Fibroblast of skin of left quadriceps (primary cell): ENCODE data around the gene GGCX.
A peak's percentile ranks its signal among the peaks of the same experiment; 100 is the strongest.
"Not testable (repeated sequence)": the region's sequence is repeated elsewhere in the genome, so short reads cannot be mapped to it uniquely, and the experiment has no call there.

ENCODE experiments used
- DNase-seq, 2 experiments: peaks; one replicate each; pipeline ENCODE4 v3.0.0-alpha.2; 2013; ENCODE audit warnings: low read depth in 2 of 2

The GGCX gene

DNA sequence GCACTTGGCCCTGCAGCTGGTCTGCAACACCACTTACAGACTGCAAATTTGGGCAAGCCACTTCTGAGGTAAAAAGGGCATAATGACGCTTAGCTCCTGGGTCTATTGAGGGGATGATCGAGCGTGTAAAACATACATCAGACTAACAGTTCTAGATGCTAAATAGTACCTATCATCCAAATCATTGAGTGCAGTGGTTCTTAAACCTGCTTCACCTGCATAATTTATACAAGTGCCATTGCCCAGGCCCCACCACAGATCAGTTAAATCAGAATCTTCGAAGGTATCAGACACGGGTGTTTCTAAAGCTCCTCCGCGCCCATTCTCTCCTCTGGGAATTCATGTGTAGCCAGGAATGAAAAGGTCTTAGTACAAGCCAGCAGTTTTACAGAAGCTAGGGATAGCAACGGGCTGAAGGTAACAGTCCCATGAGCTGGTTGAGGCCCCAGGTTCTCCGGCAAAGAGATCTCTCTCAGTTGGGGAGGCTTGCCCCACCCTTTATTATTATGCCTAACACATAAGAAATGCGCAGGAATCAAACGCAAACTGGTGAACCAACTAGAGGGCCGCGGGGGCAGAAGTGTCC is 33.5 kb upstream of the GGCX start:
- no peak for DNase-seq

DNA sequence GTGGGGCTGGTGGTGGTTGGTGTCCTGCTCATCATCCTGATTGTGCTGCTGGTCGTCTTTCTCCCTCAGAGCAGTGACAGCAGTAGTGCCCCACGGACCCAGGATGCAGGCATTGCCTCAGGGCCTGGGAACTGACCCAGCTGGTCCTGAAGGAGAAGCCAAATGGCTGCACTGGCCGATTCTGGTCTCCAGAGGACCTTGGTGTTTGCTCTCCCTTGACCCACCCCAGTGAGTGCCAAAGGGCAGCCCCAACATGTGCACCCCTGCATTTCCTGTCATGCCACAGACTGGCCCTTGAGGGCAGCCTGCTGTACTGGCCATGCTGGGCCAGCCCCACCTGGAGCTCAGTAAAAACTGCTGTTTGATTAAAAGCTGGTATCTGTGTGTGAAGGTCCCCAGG is 31.7 kb upstream of the GGCX start:
- no peak for DNase-seq

DNA sequence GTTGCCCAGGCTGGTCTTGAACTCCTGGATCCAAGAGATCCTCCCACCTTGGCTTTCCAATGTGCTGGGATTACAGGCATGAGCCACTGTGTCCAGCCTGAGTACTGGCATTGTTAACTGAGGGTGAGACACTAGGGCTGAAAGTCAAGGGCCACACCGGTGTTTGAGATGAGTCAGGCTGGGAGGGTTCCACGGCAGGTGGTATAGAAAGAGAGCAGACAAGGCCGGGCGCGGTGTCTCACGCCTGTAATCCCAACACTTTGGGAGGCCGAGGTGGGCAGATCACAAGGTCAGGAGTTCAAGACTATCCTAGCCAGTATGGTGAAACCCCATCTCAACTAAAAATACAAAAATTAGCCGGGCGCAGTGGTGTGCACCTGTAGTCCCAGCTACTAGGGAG is 31.0 kb upstream of the GGCX start:
- not testable (repeated sequence) for DNase-seq

DNA sequence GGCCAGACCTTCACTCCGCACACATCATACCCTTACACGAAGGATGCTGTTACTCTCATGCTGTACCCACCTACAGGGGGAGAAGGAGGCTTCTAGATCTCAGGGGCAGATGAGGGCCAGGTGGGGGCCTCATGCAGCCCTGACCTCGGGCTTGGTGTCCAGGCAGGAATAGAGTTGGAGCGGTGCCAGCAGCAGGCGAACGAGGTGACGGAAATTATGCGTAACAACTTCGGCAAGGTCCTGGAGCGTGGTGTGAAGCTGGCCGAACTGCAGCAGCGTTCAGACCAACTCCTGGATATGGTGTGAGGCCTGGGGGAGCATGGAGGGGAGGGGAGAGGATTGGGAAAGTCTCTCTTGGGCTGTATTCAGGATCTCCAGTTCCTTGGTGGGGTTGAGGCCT is 30.3 kb upstream of the GGCX start:
- no peak for DNase-seq

DNA sequence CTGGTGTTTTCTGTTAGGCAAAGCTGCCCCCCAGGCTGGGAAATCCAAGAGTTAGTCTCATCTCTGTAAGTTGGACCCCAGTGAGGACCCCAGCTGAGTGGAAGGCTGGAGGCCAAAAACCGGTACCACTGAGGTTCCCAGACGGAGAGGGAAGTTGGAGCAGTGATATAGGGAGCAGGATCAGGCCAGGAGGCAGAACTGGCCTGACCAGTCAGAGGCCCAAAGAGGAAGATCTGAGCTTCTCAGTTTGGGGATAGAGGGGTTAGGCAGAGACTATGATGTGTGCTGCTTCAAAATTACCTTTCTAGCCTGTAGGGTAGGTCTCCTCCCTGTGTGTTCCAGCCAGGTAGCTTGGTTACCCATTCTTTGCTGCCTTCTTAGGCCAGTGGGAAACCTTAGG is 29.7 kb upstream of the GGCX start:
- no peak for DNase-seq

DNA sequence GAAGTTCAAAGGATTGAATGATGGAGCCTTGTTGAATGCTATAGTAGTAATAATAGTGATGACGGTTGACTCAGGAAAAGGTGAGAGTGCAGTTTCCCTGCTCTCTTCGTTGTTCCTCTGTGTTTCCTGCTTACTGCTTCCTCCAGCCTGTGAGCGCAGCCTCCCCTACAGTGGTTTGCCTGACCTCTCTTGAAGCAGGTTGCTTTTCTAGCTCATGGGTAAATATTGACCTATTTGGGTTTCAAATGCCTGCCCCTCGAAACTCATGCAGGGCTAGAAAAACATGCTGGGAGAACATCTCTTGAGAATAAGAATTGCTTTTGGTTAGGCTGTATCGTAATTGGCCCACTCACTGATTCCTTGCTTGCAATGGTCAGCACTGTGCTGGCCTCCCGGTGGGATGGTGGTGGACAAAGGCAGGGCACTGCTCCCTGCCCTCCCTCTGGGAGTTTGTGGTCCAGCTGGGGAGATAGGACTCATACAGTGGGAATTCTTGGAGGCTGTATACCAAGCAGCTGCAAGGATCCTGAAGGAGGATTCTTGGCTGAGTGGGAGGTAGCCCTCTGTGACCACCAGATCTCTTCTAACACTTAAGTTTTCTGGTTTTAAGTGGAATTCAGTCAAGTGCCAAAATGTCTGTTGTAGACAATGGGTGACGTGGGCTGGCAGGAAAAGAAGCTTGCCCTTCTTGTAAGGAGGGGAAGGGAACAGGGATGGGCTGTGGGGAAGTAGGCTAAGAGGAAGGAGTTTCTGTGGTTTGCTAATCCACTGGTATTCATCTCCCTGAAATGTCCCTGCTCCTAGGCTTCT is 28.9 kb upstream of the GGCX start:
- peak; percentile 45 to 47 for DNase-seq

DNA sequence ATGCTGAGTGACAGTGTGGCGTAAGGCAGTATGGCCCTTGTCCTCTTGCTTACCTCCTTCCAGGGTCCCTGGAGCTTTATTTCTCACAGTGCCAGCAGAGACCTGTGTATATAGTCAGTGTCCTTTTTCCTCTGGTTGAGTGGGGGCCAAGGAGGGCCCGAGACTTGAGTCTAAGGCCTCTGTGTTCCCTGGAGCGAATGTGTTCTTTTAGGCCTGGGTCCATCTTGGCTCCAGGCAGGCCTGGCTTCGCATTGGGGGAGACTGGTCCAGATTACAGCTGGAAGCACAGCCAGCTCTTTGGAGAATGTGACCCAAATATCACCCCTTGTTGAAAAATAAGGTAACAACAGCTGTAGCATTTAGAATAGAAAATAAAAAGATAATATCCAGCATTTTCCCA is 27.9 kb upstream of the GGCX start:
- DNase-seq: no peak

DNA sequence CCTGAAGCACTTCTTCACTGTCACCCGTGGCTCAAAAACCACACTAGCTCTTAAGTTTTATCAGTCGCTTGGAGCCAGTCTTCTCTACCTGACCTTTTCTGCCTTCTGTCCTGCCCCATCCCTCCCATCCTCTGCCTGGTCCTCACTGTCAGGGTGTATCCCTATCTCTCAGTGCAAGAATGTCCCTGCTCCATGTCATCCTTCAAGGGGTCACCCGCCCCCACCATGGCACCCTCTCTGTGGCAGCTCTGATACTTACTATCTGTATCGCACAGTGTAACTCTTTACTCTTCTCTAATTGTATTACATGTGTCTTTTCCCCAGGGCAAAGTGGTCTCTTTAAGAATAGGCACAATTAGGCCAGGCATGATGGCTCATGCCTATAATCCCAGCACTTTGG is 27.4 kb upstream of the GGCX start:
- DNase-seq: no peak

DNA sequence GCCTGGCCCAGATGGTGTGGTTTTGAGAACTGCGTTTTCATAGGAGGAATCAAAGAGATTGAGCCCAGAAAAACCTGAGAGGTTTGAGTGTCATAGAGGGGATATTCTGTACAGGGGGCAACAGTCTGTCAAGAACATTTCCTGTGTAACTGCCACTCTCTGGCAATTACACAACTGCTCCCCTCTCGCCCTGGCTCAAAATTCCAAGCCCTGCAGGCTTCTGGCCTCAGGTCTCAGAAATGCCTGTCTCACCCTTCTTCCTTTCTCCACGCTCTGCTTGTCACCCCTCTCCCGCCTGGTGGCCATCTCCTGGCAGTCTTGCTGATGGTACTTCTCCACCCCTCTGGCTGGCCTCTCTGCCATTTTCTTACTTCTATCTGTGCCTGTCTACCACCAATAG is 26.9 kb upstream of the GGCX start:
- no peak for DNase-seq

DNA sequence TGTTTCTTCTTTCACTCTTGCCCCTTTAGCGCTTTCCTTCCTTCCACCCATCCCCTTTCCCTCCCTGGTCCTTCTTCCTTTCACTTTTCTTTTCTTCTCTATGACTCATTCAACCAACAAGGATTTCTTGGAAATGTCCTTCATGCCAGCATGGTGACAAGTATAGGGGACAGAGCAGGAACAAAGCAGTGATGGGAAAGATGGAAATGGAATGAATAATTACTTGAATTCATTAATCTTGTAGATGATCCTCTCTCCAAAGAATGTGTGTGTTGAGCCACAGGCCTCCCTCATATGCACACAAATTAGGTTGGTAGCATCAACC is 24.4 kb upstream of the GGCX start:
- no peak for DNase-seq

DNA sequence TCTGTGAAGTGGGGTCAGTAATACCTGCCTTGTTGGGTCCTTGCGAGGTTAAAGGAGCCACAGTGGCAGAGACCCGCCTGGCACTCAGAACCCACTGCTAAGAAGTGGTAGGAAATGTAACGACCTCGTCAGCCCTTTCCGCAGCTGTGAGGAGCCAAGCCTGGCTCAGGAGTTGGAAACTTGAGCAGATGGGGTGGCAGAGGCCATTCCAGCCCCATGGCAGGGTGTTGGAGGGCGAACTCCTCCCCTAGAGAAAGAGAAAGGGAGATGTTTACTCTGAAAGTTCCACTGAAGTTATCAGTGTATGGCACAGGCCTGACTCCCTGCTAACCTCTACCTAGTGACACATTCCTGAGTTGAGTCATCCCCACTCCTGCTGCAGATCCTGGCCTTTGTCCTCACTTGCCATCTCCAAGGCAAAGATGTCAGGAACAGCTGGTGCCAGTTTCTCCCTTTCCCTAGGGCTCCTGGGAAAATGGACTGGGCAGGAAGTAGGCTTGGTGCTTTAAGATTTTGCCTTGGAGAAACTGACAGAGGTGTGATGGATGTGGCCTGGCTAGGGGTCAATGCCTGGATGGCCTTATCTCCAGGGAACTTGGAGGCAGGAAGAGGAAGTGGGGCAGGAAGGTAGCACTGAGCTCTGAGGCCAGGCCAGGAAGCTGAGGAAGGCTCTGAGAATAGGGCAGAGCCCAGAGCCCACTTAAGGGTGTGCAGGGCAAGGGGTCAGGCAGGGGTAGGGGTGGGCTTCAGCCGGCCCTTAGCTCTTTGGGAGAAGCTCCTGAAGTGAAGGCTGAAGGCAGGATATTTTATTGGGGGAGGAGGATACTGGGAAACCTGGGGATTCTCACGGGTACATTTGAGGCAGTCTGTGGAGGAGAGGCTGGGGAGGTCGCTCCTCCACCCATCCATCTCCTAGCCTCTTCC is 23.8 kb upstream of the GGCX start:
- DNase-seq: no peak

DNA sequence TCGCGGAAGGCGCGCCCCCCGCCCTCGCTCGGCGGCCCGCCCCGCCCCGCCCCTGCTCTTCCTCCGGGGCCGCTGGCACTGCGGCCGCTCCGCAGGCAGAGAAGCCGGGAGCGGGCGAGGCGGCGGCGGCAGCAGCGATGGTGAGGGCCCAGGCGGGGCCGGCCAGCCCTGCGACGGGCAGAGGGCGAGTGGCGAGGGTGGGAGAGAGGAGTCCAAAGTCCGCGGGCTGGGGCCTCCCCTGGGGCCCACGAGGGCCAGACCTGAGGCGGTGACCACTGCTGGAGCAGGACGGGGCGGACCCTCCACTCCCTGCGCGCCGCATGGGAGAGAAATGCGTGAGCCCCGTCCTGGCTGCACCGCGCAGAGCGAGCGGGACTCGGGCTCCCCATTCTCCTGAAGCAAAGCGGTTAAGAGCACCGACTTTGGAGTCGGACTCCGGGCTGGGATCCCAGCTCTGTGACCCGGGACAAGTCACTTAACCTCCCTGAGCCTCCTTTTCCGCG is 23.1 kb upstream of the GGCX start, which contains the start of gene VAMP5:
VAMP5 (plus strand) TSS at position 78 of the 503 bp plus-strand sequence; CDS start at position 138, 60 bp downstream.
- no peak for DNase-seq

DNA sequence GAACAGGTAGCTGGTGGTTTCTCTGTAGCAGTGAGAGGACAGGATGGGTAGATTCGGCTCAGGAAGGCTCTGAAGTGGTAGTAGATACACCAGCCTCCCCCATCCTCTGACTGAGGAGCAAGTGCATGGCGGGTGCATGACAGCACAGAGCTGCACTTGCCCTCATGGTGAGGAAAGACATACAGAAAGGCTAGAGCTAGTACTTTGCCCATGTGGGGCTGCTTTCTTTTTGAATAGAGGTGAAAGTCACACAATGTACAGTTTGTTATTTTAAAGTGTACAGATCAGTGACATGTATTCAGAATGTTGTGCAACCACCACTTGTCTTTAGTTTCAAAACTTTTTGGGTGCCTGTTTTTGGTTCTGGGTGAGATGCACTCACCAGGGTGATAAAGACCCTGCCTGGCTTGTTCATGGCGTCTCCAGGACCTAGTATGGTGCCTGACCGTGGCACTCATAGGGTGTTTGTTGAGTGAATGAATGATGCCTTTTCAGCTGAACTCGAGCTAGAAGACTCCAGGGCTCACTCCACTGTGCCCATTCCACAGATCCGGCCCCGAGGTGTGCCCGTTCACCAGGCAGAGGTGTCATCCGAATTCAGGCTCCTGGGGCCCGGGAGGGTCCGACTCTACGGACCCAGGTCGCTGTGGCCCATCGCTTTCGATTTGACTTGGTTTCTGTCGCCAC is 22.5 kb upstream of the GGCX start:
- DNase-seq: no peak

DNA sequence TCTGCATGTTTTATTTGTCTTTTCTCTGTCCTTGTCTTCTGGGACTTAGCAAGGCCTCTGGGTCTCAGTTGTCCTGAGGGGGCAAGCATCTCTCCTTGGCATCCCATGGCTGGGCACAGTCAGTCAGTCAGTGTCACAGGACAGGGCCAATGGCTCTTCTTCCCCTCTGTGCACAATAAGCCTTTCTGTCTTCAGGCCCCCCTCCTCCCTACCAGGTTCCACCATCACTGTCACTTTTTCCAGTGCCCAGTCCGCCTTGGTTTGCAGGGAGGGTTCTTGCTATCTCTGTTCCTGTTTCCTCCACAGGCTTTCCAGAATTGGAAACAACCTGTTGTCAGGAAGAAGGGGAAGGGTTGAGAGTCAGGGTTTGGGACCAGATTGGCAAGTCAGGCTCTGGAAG is 21.2 kb upstream of the GGCX start:
- no peak for DNase-seq

DNA sequence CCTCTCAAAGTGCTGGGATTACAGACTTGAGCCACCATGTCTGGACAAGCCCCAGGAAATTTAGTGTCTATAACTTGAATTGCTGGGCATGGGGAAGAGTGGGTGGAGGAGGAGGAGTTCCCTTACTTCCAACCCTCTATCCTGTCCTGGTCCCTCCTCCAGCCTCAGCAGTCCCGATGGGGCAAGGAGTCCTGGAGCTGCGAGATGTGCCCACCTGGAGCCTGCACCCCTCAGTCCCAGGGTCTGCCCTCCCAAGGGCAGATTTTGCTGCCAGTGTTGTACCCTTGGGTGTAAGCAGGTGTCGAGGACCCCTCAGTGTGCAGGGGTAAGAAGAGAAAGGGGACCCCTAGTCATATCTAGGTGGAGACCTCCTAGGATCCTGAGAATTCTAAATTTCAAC is 18.9 kb upstream of the GGCX start:
- no peak for DNase-seq

DNA sequence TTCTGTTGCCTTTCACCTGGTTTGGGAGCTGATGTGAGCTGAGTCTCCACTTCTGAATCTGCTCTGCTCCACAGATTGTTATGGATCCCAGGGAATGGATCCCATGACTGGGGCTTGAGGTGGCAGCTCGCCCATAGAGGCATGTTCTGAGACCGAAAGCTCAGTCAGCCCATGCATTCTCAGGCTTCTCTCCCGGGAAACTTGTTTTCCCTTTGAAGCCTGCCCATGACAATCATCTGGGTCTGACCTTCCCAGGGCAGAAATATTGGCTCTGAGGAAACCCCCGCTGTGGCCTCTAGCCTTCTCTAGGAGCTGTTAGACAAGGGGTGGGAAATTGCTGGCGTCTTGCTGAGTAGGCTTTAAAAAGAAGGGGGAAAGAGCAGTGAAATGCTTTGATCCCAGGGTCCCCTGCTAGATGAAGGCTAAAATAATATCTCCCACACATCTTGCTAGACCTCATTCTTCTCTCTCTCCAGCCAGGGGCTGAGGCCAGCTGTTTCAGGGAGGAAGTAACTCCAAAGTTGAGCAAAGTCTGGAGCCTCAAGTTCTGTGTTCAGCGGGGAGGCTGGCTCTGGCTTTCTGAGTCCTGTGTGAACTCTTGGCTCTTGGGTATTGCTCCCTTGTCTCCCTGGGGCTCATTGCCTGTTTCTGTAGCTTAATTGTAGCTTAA is 18.1 kb upstream of the GGCX start:
- DNase-seq: no peak

DNA sequence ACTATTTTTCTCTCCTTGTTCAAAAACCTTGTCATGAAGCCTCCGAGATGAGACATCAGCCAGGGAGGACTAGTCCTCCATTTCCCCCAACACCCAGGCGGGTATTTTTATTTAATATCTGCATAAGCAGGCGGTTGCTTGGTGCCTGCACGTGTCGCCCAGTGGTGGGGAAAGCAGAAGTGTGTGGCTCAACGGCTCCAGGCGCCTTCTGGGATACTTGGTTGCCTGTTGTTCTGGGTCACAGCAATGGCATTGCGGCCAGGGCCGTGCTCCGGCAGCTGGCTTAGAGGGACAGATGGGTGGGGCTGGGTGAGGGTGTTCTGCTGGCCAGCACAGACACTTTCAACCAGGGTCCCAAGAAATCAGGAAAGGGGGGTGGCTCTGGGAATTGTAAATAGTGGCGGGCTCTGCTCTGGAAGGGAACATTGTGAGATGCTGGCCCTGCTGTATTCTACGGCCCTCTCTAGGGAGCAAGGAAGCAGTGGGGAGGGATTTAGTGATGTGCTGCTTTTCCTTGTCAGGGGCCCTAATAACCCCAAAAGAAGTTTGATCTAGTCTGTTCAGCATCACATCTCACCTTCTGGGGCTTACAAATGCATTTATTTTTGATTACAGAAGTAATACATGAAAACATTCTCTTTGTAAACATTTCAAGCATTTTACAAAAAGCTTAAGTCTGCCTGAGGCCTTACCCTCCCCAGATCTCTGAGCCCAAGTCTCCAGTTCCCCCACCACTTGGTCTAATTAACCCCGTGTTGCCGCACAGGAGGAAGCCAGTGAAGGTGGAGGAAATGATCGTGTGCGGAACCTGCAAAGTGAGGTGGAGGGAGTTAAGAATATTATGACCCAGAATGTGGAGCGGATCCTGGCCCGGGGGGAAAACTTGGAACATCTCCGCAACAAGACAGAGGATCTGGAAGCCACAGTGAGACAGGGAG is 17.2 kb upstream of the GGCX start:
- DNase-seq: no peak

DNA sequence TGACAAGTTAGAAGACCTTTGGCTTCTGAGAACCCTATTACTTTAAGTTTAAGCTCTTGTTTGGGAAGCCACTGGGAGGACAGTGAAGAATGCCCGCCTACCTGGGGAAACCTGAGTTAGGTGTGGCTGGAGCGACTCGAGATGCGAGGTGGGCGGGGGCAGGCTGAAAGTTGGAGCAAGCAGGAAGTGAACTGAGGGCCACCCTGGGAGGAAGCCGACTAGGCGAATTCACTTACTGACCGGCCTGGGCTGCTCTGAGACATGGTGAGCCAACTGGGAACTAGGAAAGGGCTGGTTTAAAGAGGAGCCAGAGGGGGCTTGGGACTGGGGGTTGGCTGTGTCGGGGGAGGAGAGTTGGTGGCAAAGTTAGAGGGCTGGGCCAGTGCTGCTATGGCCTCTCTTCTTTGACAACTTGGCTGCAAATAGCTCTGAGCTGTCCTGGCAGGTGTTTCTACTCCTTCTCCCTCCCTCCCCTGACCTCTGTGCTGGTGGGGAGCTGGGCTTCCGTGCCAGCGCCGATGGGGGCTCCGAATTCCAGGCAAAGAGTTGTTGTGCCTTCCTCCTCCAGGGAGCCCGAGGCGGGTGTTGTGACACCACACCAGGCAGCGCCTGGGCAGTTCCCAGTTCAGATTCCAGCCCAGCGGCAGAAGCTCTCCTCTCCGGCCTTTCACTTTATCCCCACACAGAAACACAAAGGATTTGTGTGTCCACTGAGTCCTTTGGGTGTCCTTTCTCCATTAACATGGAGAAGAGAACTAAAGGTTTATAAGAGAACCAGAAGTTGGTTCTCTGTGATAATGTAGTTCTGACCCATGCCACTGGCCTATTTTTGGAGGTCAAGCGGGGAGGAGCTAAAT is 16.3 kb upstream of the GGCX start, which contains the start of gene VAMP8:
VAMP8 (plus strand) TSS at position 201 of the 857 bp plus-strand sequence; CDS start at position 262, 61 bp downstream.
- no peak for DNase-seq

DNA sequence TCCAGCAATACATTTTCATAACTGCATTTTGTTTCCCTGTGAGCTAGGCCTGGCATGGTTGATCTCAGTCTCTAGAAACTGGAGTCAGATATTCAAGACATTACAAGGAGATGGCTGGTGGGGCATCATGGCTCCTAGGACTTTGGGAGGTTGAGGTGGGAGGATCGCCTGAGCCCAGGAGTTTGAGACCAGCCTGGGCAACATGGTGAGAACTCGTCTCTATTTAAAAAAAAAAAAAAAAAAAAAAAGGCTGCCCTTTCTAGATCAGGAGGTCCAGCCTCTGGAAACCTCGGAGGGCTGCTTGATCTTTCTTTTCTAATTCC is 15.7 kb upstream of the GGCX start:
- no peak for DNase-seq
